T-helper 2 cell treated with Interferon-gamma antibody and Interleukin-4, amounts not matched to agents 5 μg/mL and 100 μg/mL, for 36 hours (primary cell): ENCODE results near the gene TRPV2.

Source experiments
- DNase-seq: peaks from one replicate; pipeline ENCODE4 v3.0.0; 2021; ENCODE audit warnings: low spot score
- H3K27ac Mint-ChIP-seq: one replicate; pipeline ENCODE4 v1.8.0; 2021; ENCODE audit warnings: mild to moderate bottlenecking, mixed read lengths
- H3K27me3 Mint-ChIP-seq: one replicate; pipeline ENCODE4 v1.8.0; 2021; ENCODE audit warnings: low read depth, mixed read lengths
- H3K36me3 Mint-ChIP-seq: one replicate; pipeline ENCODE4 v1.8.0; 2021; ENCODE audit warnings: low read depth, mixed read lengths
- H3K4me1 Mint-ChIP-seq: one replicate; pipeline ENCODE4 v1.8.0; 2021; ENCODE audit warnings: low read depth, mixed read lengths
- H3K4me3 Mint-ChIP-seq: one replicate; pipeline ENCODE4 v1.8.0; 2022; ENCODE audit warnings: mild to moderate bottlenecking, moderate library complexity, mixed read lengths
- H3K9me3 Mint-ChIP-seq: one replicate; pipeline ENCODE4 v1.8.0; 2021; ENCODE audit warnings: mixed read lengths

The TRPV2 gene

DNA sequence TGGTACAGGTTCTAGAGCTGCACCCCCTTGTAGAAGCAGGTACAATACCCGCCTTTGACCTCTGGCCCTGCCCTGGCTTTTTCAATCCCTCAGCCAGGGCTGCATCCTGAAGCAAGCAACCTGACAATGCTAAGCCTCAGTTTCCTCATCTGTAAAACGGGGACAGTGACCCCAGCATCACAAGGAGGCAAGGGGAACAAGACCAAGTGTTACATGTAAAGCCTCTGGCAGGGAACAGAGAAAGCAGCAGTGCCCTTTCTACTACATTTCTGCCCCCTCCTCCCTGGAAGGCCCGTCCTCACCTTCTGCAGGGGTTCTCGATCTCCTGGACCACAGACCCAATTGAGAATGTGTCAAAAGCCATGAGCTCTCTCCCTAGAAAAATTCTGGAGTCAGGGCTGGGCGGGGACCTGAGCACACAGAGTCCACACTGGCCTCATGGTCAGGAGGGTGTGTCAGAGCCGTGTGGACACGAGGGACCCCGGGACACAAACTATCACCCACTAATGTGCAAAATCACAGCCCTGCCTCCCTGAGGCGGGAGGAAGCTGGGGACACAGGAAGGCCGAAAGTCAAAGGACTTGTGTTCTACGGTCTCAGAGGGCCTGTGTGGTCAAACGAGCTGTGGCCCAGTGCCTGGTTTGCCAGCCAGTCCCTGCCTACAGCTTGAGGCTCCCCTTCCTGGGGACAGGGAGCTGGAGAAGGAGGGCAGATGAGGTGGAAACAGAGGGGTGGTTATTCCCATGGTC, 49.1 kb downstream of the TRPV2 start:
- DNase-seq = no peak
- H3K27ac Mint-ChIP-seq = no peak overlapping the region
- H3K27me3 Mint-ChIP-seq = no peaks in the 10 kb centered on the region
- H3K36me3 Mint-ChIP-seq = peaks cover 4% of the 10 kb centered on the region
- H3K4me1 Mint-ChIP-seq = peaks cover 2% of the 10 kb centered on the region
- no peak overlapping the region for H3K4me3 Mint-ChIP-seq
- H3K9me3 Mint-ChIP-seq = no peaks in the 10 kb centered on the region

DNA sequence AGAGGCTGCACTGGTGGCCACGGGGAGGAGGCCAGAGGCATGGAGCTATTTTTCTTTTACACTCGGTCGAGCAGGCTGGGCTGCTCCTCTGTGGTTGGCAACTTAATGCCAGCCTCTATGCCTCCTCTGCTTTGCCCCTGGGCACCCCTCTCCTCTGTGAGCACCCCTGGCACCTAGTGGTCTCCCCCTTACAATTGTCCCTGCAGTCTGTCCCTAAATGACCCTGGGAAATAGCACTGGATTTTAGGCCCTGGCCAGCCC, 49.6 kb downstream of the TRPV2 start:
- Mint-ChIP-seq H3K9me3 (no peaks in the 10 kb centered on the region), H3K4me1 (peaks cover 2% of the 10 kb centered on the region), H3K27ac (no peak overlapping the region), H3K27me3 (no peaks in the 10 kb centered on the region), H3K4me3 (no peak overlapping the region), H3K36me3 (peaks cover 4% of the 10 kb centered on the region)
- DNase-seq = no peak

DNA sequence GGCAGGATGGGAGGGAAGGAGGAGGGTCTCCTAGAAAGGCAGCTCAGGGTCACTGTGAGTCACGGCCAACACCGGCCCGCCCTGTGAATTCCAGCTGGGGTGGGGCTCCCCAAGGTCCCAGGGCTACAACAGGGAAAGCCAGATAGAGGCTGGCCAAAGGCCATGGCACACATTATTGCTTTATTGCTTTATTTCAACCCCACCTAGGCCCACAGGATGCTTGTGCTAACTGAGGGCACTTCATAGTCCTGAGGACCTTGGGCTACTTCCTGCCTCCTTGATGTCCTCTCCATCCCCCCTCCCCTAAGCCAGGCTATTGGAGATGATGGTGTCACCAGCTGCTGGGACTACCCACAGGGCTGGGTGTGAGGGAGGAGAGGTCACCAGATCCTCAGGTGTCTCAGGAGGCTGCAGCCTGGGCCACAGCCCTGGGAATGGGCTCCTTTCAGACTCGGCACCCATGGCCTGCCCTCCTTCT, 50.5 kb downstream of the TRPV2 start:
- Mint-ChIP-seq H3K4me1 (peaks cover 2% of the 10 kb centered on the region), H3K27me3 (no peaks in the 10 kb centered on the region), H3K36me3 (peaks cover 2% of the 10 kb centered on the region), H3K9me3 (no peaks in the 10 kb centered on the region), H3K4me3 (no peak overlapping the region), H3K27ac (no peak overlapping the region)
- no peak for DNase-seq

DNA sequence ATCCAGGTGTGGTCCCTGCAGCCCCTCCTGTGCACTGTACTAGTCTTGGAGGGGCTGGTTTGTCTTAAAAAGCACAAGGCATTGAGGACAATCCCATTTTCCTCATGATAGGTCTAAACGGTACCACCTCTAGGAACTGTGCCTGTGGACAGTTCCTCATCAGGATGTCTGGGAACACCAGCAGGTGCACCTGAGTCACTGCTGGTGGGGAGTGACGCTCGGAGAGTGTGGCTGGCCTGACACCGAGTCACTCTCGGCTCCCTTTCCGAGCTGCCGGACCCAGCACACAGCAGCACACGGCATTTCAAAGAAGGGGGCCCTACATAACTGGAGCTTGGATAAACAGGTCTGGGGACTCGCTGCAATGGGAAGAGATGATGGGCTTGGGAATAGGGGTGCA, 51.0 kb downstream of the TRPV2 start:
- Mint-ChIP-seq H3K4me3 (no peak overlapping the region), H3K36me3 (peaks cover 2% of the 10 kb centered on the region), H3K27me3 (no peaks in the 10 kb centered on the region), H3K9me3 (no peaks in the 10 kb centered on the region), H3K4me1 (peaks cover 2% of the 10 kb centered on the region), H3K27ac (no peak overlapping the region)
- no peak for DNase-seq

DNA sequence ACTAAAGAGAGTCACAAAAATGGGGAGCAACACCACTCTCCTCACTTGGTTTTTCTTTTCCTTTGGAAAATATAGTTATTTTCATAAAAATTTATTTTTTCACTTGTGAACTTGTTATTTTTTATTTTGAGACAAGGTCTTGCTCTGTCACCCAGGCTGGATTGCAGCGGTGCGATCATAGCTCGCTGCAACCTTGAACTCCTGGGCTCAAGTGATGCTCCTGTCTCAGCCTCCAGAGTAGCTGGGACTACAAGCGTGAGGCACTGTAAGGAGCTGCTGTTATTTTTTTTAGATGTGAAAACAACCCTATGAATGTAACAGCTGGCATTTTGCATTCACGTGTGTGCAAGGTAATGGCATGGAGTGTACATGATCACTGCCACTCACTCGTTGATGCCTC, 51.7 kb downstream of the TRPV2 start:
- H3K4me3 Mint-ChIP-seq = no peak overlapping the region
- no peaks in the 10 kb centered on the region for H3K27me3 Mint-ChIP-seq
- H3K27ac Mint-ChIP-seq = no peak overlapping the region
- peaks cover 2% of the 10 kb centered on the region for H3K36me3 Mint-ChIP-seq
- DNase-seq = no peak
- no peaks in the 10 kb centered on the region for H3K9me3 Mint-ChIP-seq
- peaks cover 2% of the 10 kb centered on the region for H3K4me1 Mint-ChIP-seq

DNA sequence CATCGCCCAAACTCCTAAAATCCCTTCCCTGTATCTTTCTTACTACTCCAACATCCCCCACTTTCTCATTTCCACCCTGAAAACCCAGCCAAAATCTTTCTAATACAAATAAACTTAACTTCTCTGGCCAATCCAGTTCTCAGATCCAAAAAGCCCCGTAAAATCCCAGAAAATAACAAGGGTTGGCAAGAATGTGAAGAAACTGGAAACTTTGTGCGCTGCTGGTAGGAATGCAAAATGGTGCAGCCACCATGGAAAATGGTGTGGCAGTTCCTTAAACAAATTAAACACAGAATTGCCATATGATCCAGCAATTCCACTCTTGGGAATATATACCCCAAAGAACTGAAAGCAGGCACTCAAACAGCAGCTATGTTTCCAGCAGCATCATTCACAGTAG, 52.5 kb downstream of the TRPV2 start:
- DNase-seq = no peak
- no peak overlapping the region for H3K27ac Mint-ChIP-seq
- no peaks in the 10 kb centered on the region for H3K9me3 Mint-ChIP-seq
- no peaks in the 10 kb centered on the region for H3K27me3 Mint-ChIP-seq
- H3K4me3 Mint-ChIP-seq = no peak overlapping the region
- no peaks in the 10 kb centered on the region for H3K36me3 Mint-ChIP-seq
- H3K4me1 Mint-ChIP-seq = peaks cover 2% of the 10 kb centered on the region

DNA sequence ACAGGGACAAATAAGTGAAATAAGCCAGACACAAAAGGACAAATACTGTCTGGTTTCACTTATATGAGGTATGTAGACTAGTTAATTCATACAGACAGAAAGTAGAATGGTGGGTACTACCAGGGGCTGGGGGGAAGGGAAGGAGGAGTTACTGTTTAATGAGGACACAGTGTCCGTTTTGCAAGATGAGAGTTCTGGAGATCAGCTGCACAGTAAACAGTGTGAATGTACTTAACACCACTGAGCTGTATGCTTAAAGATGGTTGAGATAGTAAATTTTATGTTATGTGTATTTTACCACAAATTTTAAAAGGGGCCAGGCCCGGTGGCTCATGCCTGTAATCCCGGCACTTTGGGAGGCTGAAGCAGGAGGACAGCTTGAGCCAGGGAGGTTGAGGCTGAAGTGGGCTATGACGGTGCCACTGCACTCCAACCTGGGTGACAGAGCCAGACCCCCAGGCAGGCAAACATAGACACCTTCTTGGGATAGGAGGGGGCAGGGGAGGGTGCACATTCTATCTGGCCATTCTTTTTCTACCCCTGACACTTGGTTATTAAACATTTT, 53.1 kb downstream of the TRPV2 start:
- no peak overlapping the region for H3K27ac Mint-ChIP-seq
- H3K27me3 Mint-ChIP-seq = no peaks in the 10 kb centered on the region
- H3K4me1 Mint-ChIP-seq = peaks cover 2% of the 10 kb centered on the region
- no peaks in the 10 kb centered on the region for H3K9me3 Mint-ChIP-seq
- H3K36me3 Mint-ChIP-seq = no peaks in the 10 kb centered on the region
- H3K4me3 Mint-ChIP-seq = no peak overlapping the region
- no peak for DNase-seq

DNA sequence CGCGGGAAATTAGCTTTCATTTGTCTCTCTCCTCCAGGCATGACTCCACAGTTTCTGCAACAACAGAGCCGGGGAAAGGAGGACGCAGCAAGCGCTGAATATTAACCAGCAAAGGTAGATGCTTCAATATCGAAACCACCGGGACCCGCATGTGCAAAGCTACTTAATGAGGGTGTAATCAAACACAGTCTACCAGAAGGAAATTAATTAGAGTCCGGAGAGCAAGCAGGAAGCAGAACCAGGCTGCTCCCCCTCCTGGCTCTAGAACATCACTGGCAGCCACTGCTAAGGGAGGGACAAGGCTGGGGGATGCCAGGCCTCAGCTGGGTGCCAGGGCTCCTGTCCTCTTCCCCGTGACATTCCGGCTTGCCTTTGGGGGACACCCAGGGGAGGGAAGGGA, 54.9 kb downstream of the TRPV2 start:
- H3K36me3 Mint-ChIP-seq = no peaks in the 10 kb centered on the region
- no peaks in the 10 kb centered on the region for H3K27me3 Mint-ChIP-seq
- H3K9me3 Mint-ChIP-seq = no peaks in the 10 kb centered on the region
- no peak overlapping the region for H3K27ac Mint-ChIP-seq
- no peak for DNase-seq
- H3K4me3 Mint-ChIP-seq = no peak overlapping the region
- H3K4me1 Mint-ChIP-seq = peaks cover 2% of the 10 kb centered on the region

DNA sequence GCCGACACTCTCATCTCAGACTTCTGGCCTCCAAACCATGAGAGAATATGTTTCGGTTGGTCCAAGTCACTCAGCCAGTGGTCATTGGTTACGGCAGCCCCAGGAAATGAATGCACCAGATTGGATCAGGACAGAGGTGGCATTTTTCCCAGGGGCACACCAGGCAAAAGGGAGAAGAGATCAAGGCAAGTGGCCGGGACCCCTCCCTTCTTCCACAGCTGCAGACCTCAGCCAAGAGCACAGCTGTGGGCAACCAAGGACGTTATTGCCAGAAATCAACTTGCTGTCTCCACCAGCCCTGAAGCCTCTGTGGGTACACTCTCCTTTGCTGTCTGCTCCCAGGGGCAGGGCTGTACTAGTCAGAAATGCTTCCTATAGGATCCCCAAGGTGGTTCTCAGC, 55.9 kb downstream of the TRPV2 start:
- Mint-ChIP-seq H3K27ac (no peak overlapping the region), H3K36me3 (no peaks in the 10 kb centered on the region), H3K4me3 (no peak overlapping the region), H3K4me1 (peaks cover 2% of the 10 kb centered on the region), H3K9me3 (no peaks in the 10 kb centered on the region), H3K27me3 (no peaks in the 10 kb centered on the region)
- DNase-seq = no peak

DNA sequence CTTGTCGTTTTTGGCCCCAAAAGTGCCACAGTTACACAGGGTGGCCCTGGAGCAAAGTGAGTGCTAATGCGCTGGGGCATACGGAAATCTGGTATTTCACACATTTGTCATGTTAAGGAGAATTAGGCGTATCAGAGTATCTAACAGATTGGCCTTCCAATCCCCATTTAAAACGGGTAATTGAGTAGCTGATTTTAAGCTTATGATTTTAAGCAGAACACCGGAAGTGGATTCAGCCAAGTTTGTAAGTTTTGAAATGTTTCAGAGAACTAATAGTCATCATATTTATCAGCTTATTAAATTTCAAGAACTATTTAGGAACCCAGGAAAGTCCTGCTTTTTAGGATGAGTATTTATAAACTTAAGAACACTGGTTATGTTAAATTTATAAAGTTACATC, 57.2 kb downstream of the TRPV2 start:
- Mint-ChIP-seq H3K27me3 (no peaks in the 10 kb centered on the region), H3K27ac (no peak overlapping the region), H3K4me1 (peaks cover 2% of the 10 kb centered on the region), H3K36me3 (no peaks in the 10 kb centered on the region), H3K9me3 (no peaks in the 10 kb centered on the region), H3K4me3 (no peak overlapping the region)
- DNase-seq = no peak

DNA sequence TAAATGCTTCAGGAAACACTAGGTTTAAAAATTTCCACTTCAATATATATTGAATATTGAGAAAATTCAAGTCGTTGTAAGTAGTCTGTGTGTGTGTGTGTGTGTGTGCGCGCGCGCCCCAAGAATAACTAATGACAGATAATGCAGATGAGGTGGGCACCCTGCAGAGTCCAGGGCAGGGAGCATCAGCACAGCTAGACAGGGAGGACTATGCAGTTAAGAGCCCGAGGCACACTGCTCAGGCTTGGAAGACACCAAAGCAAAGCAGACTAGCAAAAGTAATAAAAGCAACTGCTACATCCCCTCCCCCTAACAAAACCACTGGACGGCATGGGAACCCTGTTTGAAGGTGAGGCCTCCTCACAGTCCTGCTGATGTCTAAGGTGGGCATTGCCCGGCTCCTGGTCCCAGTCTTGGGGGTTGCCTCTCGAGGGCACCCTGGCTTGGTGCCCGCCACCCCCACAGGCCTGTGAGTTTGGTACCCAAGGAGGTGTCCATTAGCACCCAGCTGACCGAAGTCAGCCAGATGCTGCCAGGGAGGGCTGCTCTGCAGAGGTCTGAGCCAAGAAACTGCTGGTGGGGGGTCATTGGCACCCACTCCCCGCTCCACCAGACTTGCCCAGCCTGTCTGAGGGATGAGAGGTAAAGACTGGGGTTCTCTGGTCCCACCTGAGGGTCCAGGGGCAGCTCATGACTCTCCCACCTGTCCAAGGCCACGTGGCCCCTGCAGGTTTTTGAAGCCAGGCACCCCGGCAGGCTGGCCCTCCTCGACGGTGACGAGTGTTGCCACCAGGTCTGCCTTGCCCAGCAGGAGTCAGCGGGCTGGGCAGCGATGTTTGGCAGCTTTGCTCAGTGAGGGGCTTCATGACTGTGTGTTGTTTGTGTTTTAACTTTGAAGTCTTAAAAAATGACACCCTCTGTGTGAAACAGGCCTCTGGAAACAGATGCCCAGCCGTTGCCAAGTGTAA, 58.0 kb downstream of the TRPV2 start:
- peaks cover 2% of the 10 kb centered on the region for H3K4me1 Mint-ChIP-seq
- H3K9me3 Mint-ChIP-seq = no peaks in the 10 kb centered on the region
- no peak overlapping the region for H3K4me3 Mint-ChIP-seq
- DNase-seq = no peak
- no peaks in the 10 kb centered on the region for H3K36me3 Mint-ChIP-seq
- H3K27ac Mint-ChIP-seq = no peak overlapping the region
- H3K27me3 Mint-ChIP-seq = no peaks in the 10 kb centered on the region

DNA sequence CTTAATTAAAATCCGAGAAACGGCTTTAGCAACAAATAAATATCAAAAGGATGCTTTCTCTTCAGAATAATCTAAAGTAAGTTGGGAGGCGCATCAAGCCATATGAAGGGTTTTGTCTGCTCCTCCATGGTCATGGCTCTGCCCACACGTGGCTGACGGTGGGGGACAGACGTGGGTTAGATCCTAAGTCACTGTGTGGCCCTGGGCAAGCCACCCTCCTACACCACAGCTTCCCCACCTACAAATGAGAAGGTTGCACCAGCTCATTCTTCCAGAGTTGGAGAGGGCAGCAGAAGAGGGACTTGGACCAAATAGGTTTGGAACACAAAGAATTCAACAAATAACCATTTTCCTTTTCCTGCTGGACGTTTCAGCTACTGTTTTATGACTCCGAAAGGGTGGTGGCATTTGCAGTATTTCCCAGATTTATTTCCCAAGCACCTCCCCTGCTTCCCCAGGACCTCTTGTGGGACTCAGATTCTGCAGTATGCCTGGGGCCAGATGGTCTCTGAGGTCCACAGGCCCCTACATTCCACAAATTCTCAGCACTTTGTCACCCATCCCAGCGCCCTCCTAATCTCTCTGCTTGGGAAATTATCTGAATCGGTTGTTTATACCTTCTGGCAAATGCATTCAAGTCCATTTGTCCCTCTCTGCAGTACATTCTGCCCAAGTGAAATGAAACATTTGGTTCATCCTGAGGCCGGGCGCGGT, 58.8 kb downstream of the TRPV2 start:
- DNase-seq = no peak
- no peak overlapping the region for H3K27ac Mint-ChIP-seq
- H3K4me1 Mint-ChIP-seq = peaks cover under 1% of the 10 kb centered on the region

DNA sequence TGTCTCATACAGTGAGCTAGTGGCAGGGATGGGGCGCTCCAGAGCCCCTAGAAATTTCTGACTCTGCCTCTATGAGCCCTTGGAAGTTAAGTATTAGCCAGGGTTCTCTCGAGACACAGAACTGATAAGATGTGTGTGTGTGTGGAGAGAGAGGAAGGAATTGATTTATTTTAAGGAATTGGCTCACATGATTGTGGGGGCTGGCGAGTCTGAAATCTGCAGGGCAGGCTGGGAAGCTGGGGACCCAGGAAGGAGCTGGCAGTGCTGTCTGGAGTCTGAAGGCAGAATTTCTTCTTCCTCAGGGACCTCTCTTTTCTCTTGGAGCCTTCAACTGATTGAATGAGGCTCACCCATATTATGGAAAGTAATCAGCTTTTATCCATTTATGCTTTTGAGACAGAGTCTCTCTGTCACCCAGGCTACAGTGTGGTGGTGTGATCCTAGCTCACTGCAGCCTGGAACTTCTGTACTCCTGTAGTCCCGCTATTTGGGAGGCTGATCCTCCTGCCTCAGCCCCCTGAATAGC, 59.9 kb downstream of the TRPV2 start:
- Mint-ChIP-seq H3K4me3 (no peak overlapping the region), H3K4me1 (no peaks in the 10 kb centered on the region), H3K27me3 (no peaks in the 10 kb centered on the region), H3K36me3 (no peaks in the 10 kb centered on the region), H3K9me3 (no peaks in the 10 kb centered on the region), H3K27ac (no peak overlapping the region)
- no peak for DNase-seq

More for the DNA sequence above, 58.8 kb downstream of the TRPV2 start:
- Mint-ChIP-seq H3K4me3 (no peak overlapping the region), H3K9me3 (no peaks in the 10 kb centered on the region), H3K36me3 (no peaks in the 10 kb centered on the region), H3K27me3 (no peaks in the 10 kb centered on the region)
